K562 (cell line): ENCODE measurements around the gene WDR13. TPM values are rescaled to one million over a fixed set of nuclear protein-coding genes. Genes with fewer than 3 reads are reported as not detected.

Source experiments
- EHMT2 ChIP-seq: fragments of 450-650 bp; IDR thresholded peaks from 2 replicates; pipeline ENCODE4 v1.6.1; 2018; ENCODE audit warnings: antibody characterized with exemption
- FOXJ3 ChIP-seq: sonication (generic); formaldehyde crosslinking; IDR thresholded peaks from 2 replicates; pipeline ENCODE4 v1.4.0; 2020; ENCODE audit warnings: mild to moderate bottlenecking, missing genetic modification reagents
- MYBL2 ChIP-seq, 2 experiments: fragments of 450-650 bp in 1 of 2; sonication (generic) in 1 of 2; formaldehyde crosslinking in 1 of 2; IDR thresholded peaks; 2 replicates each; pipeline versions ENCODE4 v1.6.1 to v1.8.1; 2017 to 2022; ENCODE audit warnings: borderline replicate concordance in 1 of 2, inconsistent platforms in 1 of 2, low read depth in 1 of 2, mild to moderate bottlenecking in 1 of 2, missing genetic modification reagents in 1 of 2, moderate library complexity in 1 of 2
- NFXL1 ChIP-seq: fragments of 450-650 bp; formaldehyde crosslinking; IDR thresholded peaks from 2 replicates; pipeline ENCODE4 v1.4.0; 2021; ENCODE audit warnings: mild to moderate bottlenecking
- NKRF ChIP-seq: fragments of 450-650 bp; IDR thresholded peaks from 2 replicates; pipeline ENCODE4 v1.6.1; 2016; ENCODE audit warnings: borderline replicate concordance
- RBFOX2 ChIP-seq: fragments of 200-400 bp; formaldehyde crosslinking; IDR thresholded peaks from 2 replicates; pipeline ENCODE4 v1.6.1; 2017; ENCODE audit warnings: low read depth, mild to moderate bottlenecking, low read length, moderate library complexity
- THRA ChIP-seq: fragments of 450-650 bp; IDR thresholded peaks from 2 replicates; pipeline ENCODE4 v1.6.1; 2017; ENCODE audit warnings: mild to moderate bottlenecking, moderate library complexity
- ZBTB40 ChIP-seq, 2 experiments: fragments of 450-650 bp in 1 of 2; sonication (generic) in 1 of 2; formaldehyde crosslinking in 1 of 2; IDR thresholded peaks; 2 replicates each; pipeline versions ENCODE4 v1.7.1 to v1.9.0; 2016 to 2022; ENCODE audit warnings: inconsistent platforms in 1 of 2, mild to moderate bottlenecking in 1 of 2, missing genetic modification reagents in 1 of 2
- ZBTB5 ChIP-seq: fragments of 450-650 bp; IDR thresholded peaks from 2 replicates; pipeline ENCODE4 v1.6.1; 2017; ENCODE audit warnings: antibody characterized with exemption
- ZNF239 ChIP-seq: fragments of 250-450 bp; sonication (Bioruptor Pico); IDR thresholded peaks from 2 replicates; pipeline ENCODE4 v1.4.0; 2020; ENCODE audit warnings: mild to moderate bottlenecking
- polyA plus RNA-seq, 8 experiments: library from polyadenylated mRNA; depleted of rRNA in 4 of 8; stranded (reverse) in 5 of 8; unstranded in 3 of 8; fragments of >200 nt; fragmentation: Nextera tagmentation in 2 of 8; fragmentation: Illumina TruSeq in 1 of 8; extraction: Ambion mirVana in 2 of 8; extraction: Trizol in 1 of 8; gene quantifications; 2 replicates each; pipeline versions ENCODE4 v1.2.1 to v1.2.3, GENCODE V29; 2011 to 2014; ENCODE audit warnings: inconsistent platforms in 1 of 8, missing spikeins in 1 of 8
- total RNA-seq, 7 experiments: library from RNA; depleted of rRNA in 6 of 7; stranded (reverse); fragments of >200 nt in 6 of 7; fragmentation: Illumina TruSeq in 2 of 7; extraction: Trizol in 2 of 7; gene quantifications; 2 replicates each; pipeline versions ENCODE4 v1.2.1 to v1.2.3, GENCODE V29; 2011 to 2021; ENCODE audit warnings: low replicate concordance in 1 of 7
- TF ChIP-seq, protein P1 (sequence below): fragments of 250-450 bp; sonication (Bioruptor Pico); IDR thresholded peaks from 2 replicates; pipeline ENCODE4 v1.5.0; 2020; ENCODE audit warnings: mild to moderate bottlenecking

Gene WDR13
- total and polyA plus RNA-seq, 9 of the 15 experiments (the other 6 are each of a cell fraction or from before 2014, with no cell fraction given), result 7.4 to 70.5 (median 31.4) TPM

DNA sequence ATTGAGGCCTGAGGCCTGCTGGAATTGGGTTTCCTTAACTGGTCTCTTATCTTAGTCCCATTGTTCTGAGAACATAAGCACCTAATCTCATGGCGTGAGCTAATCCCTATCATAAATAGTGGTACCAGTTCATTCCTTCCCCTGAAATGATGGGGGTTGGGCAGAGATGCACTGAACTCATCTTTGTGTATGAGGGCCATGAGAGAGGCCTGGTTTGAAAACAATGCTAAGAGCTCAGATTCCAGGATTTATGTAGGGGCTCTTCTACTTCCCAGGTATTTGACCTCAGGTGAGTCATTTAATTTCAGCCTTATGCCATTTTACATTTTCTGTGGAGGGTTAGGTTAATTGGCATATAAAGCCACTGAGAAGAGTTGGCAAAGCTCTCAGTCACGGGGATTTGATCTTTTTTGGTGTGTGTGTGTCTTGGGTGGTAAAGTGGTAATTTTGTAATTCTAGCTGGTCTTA is 18.6 kb upstream of the WDR13 start (continued):
- TF ChIP-seq ZBTB40 (IDR thresholded peaks at IDR 0.05) (no peak), ZBTB40 (CRISPR knock-in tag; IDR thresholded peaks at IDR 0.05) (no peak), EHMT2 (no peak), THRA (no peak), ZNF239 (no peak), NFXL1 (no peak), FOXJ3 (CRISPR knock-in tag) (no peak), RBFOX2 (0 out of 2 replicates have a peak, but pooled peaks have one; percentile 12), MYBL2 (IDR thresholded peaks at IDR 0.05; ENCODE audit: low read depth) (no peak), MYBL2 (CRISPR knock-in tag; IDR thresholded peaks at IDR 0.05; ENCODE audit: borderline replicate concordance) (no peak), NKRF (no peak), ZBTB5 (no peak)
- TF ChIP-seq, protein P1, sequence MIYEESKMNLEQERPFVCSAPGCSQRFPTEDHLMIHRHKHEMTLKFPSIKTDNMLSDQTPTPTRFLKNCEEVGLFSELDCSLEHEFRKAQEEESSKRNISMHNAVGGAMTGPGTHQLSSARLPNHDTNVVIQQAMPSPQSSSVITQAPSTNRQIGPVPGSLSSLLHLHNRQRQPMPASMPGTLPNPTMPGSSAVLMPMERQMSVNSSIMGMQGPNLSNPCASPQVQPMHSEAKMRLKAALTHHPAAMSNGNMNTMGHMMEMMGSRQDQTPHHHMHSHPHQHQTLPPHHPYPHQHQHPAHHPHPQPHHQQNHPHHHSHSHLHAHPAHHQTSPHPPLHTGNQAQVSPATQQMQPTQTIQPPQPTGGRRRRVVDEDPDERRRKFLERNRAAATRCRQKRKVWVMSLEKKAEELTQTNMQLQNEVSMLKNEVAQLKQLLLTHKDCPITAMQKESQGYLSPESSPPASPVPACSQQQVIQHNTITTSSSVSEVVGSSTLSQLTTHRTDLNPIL (CRISPR knock-in tag), result no peak
